GM21786 (cell line): ENCODE results near the gene TIMM50.

Experiments
- ATAC-seq: cut with Tn5 transposase; IDR thresholded peaks from one replicate; pipeline ENCODE4 v1.9.1; 2021; ENCODE audit not compliant: unreplicated experiment

TIMM50 gene

DNA sequence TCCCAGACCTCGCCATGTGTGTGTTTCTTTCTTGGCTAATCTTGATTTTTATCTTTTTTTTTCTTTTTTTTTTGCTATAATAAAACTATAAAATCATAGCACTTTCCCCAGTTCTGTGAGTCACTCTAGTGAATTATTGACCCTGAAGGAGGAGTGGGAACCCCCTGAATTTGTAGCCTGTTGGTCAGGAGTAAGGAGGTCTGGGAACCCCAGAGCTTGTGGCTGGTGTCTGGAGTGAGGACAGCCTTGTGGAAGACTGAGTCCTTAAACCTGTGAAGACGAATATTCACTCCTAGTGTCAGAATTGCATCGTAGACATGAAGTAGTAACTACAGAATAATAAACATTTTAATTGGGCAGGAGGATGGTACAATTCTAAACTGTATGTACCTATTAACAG, 44.6 kb downstream of the TIMM50 start:
- ATAC-seq = no peak

DNA sequence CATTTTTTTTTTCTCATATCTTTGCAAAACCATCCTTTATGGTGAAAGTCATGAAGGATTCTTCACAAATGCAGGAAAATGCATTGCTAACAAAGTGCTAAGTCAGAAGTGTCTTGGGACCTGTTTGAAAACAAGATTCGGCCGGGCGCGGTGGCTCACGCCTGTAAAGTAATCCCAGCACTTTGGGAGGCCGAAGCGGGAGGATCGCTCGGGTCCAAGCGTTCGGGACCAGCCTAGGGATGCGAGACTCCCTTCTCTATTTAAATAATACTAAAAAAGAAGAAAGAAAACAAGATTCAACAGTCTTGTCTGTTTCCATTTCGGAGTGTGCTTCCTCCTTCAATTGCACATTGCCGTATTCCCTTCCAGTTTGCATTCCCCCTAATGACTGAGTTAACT, 51.2 kb downstream of the TIMM50 start:
- no peak for ATAC-seq

DNA sequence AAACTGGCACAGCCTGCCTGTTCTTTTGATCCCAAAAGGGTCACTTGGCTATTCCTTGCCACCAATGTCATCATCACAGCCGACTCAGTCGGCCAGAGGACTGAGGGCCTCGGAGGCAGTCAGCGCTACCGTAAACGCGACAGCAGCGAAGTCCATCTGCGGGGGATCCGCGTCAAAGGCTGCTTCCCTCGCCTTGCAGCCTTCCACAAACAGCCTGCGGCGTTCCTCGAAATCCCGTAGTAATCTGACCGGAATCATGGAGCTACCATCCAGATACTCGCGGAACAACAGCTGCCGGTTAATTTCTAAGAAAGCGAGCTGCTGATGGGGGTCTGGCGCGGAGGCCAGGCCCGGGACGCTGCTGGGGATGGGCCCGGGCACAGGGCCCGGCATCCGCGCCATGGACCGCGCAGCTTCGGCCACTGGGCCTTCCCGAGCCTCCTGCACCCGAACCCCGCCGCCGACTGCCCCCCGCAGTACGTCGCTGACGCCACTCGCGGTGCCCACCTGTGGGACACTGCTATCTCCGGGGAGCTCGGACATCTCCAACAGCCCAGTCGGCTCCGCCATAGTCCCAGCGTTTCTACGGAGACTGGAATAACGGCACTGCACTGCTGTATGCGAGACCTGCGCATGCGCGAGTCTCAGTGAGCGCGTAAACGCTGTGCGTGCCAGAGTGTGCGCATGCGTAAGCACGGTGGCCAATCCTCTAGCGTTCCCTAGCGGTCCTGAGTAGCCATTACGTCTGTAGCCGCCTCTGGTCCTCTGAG, 51.8 kb downstream of the TIMM50 start, which contains the start of gene EID2B:
TSS of gene EID2B (minus strand) at position 620 of the 770 bp plus-strand sequence. CDS start at position 570, 50 bp downstream.
- peak; percentile 91 for ATAC-seq

DNA sequence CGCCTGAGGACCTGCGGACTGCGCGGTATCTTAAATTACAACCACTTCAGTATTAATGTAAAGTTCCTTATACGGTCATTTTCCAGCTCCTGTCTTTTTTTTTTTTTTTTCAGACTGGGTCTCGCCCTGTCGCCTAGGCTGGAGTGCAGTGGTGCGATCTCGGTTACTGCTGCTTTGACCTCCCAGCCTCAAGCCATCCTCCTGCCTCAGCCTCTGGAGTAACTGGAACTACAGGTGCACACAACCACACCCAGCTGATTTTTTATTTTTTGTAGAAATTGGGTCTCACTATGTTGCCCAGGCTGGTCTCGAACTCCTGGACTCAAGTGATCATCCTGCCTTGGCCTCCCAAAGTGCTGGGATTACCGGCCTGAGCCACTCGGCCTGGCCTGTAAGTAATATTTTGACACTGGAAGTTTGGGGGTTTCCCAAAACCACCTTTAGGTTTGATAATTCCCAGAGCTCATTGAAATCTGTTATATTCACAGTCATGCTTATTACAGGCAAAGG, 52.4 kb downstream of the TIMM50 start:
- no peak for ATAC-seq

DNA sequence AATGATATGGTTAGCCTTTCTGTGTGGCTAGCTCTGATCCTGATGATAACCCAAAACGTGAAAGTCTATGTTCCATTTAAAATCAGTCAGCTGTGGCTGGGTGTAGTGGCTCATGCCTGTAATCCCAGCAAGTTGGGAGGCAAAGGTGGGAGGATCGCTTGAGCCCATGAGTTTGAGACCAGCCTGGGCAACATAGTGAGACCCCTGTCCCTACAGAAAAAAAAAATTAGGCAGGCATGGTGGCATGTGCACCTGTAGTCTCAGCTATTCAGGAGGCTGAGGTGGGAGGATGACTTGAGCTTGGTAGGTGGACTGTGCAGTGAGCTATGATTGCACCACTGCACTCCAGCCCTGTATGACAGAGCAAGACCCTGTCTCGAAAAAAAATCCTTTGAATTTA, 53.2 kb downstream of the TIMM50 start:
- no peak for ATAC-seq

DNA sequence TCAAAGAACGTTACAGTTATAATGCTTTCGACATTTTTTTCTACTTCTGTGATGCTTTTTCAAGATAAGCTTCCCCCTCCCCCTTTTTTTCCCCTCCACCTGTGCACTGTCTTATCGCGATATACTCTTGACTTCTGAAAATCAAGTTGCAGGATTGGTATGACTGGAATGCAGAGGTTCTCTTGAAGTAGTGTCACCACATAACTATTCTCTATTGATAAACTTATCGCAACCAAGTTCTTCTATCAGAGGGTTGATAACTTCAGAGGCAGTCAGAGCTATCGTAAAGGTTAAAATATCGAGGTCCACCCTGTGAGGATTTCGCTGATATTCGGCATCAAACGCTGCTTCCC, 58.5 kb downstream of the TIMM50 start:
- ATAC-seq = no peak

DNA sequence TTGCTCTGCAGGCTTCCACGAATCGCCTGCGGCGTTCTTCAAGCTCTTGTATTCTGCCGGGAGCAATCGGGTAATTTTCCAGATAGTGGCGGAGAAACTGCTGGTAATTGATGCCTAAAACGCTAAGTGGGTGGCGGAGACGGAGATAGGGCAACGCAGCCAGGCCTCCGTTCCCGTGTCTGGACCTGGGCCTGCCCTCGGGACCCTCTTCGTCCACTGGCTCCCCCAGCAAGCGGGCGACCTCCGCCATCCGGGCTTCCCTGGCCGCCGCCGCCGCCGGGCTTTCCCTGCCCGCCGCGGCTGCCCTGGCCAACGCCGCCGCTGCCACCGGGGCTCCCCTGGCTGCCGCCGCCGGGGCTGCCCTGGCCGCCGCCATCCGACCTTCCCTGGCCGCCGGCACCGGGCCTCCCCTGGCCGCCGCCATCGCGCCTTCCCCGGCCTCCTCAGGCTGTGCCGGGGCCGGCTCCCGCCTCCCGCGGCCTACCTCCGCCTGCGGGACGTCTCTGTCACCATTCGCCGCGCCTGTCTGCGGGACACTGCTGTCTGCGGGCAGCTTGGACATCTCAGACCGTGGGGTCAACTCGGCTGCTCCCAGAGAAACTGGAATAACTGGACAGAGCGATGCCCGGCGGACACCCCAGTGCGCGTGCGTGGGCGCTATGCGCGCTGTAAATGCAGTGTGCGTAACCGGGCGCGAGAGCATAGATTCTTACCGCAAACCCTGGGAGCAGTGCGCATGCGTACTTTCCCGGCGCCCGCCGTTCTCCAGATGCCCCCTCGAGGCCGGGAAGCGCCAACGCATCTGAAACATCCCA, 59.1 kb downstream of the TIMM50 start, which contains the start of gene EID2:
TSS of gene EID2 (minus strand) at position 644 of the 815 bp plus-strand sequence. CDS start at position 562, 82 bp downstream.
- ATAC-seq = peak; percentile 78

DNA sequence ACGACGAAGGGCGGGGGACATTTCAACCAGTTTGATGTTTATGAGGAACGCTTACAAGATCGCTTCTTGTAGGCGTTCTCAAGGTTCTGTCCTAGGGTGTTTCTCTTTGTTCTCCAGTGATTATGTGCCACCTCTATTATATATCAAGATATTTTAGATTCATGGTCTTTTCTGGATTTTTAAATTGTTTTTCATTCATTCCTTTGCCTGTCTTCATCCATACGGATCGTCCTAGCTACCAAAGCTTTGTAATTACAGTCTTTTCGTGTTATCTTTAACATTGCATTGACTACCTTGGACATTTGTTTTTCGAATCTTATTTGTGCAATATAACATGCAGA, 59.7 kb downstream of the TIMM50 start:
- ATAC-seq = no peak
